Measurements from ENCODE around the gene DPRX. TPM values are rescaled to one million over a fixed set of nuclear protein-coding genes. Genes with fewer than 3 reads are reported as not detected.

The DPRX gene
- total RNA-seq, 1 experiment from 2014 or later = not detected

DNA sequence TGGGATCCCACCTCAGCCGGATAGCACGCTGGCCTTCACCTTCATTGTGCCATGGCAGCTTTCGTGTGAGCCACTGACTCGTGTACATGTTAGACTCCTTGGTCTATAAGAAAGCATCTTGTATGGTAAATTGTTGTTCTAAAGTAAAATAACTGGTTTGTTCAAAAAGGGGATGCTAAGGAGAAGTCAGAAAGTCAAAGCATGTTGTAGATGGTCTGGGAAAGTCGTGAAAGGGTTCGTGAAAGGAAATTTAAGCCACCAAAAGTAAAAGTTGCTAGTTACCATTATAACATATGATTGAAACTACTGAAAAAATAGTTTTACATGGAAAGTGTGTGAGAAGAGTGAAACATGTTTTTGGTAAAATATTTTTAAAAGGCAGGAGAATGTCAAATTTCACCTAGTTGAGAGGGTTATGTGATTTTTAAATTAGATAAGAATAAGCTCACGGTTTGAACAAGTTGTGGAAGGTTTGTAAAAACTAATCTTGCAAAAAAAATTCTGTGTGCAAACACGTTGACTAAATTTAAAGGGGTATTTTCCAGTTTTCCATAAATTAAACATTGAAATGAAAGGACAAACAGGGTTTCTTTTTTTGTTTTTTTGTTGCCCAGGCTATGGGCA lies 23.4 kb downstream of the DPRX start:
- peaks cover 16% of the 10 kb centered on the region for H3K9me3 ChIP-seq (ENCODE audit: control insufficient read depth, insufficient read depth, low read depth, low read length)
- CTCF ChIA-PET = no interaction called here

DNA sequence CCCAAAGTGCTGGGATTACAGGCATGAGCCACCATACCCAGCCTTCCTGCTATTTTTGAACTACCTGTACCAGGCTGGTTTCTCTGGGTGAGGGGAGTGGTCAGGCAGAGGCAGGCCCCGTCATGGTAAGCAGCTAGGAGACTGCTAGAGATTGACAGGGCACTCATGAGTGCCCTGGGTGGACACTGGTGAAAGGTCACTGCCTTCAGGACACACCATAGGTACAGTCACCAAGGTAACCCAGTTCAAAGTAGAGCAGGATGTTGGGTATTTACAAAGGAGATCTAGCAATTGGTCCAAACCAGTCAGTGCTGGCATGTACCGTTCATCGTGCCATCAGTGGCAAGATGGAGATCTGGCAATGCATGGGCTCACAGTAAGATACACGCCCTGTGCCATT lies 25.5 kb downstream of the DPRX start:
- no peak for ATAC-seq
- no TSS peak for BruUV-seq (replicated peaks)
- H3K36me3 ChIP-seq (ENCODE audit: control insufficient read depth, insufficient read depth, low read length) = no peaks in the 10 kb centered on the region

More for the DNA sequence above, 23.4 kb downstream of the DPRX start:
- Histone ChIP-seq H3K4me1 (ENCODE audit: control insufficient read depth, insufficient read depth, low read length) (peaks cover 4% of the 10 kb centered on the region; the same call in 1 of the 2 replicates), H3K27me3 (ENCODE audit: control insufficient read depth, insufficient read depth, low read length) (no peaks in the 10 kb centered on the region), H3K27ac (ENCODE audit: low read length) (no peak overlapping the region), H3K36me3 (ENCODE audit: control insufficient read depth, insufficient read depth, low read length) (no peaks in the 10 kb centered on the region), H3K4me3 (ENCODE audit: low read depth in 2 of 2, low read length in 2 of 2) (no peak overlapping the region)
- POLR2A ChIA-PET = no interaction called here
- intact Hi-C loops (cut with micrococcal nuclease; ENCODE audit: unreplicated experiment) = no loop called here
- TF ChIP-seq SIN3A (IDR thresholded peaks at IDR 0.05; ENCODE audit: borderline replicate concordance, insufficient read depth, low read depth, low read length) (no peak), POLR2AphosphoS5 (IDR thresholded peaks at IDR 0.05; ENCODE audit: low read depth, low read length) (no peak)
- in situ Hi-C loops (cut with HindIII; ENCODE audit: low pct_unique_long_range_greater_than_20kb, low sequenced_read_pairs) = no loop called here
- no peak for DNase-seq (ENCODE audit: low read depth, low spot score)
- no peak for ATAC-seq
- no TSS peak for BruUV-seq (replicated peaks)

More for the DNA sequence above, 25.5 kb downstream of the DPRX start:
- POLR2A ChIA-PET = no interaction called here
- TF ChIP-seq TCF7L2 (IDR thresholded peaks at IDR 0.05; ENCODE audit: low read depth, low read length) = no peak
- TF ChIP-seq, protein P1, sequence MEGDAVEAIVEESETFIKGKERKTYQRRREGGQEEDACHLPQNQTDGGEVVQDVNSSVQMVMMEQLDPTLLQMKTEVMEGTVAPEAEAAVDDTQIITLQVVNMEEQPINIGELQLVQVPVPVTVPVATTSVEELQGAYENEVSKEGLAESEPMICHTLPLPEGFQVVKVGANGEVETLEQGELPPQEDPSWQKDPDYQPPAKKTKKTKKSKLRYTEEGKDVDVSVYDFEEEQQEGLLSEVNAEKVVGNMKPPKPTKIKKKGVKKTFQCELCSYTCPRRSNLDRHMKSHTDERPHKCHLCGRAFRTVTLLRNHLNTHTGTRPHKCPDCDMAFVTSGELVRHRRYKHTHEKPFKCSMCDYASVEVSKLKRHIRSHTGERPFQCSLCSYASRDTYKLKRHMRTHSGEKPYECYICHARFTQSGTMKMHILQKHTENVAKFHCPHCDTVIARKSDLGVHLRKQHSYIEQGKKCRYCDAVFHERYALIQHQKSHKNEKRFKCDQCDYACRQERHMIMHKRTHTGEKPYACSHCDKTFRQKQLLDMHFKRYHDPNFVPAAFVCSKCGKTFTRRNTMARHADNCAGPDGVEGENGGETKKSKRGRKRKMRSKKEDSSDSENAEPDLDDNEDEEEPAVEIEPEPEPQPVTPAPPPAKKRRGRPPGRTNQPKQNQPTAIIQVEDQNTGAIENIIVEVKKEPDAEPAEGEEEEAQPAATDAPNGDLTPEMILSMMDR (IDR thresholded peaks at IDR 0.05) = no peak
- TF ChIP-seq, protein P2, sequence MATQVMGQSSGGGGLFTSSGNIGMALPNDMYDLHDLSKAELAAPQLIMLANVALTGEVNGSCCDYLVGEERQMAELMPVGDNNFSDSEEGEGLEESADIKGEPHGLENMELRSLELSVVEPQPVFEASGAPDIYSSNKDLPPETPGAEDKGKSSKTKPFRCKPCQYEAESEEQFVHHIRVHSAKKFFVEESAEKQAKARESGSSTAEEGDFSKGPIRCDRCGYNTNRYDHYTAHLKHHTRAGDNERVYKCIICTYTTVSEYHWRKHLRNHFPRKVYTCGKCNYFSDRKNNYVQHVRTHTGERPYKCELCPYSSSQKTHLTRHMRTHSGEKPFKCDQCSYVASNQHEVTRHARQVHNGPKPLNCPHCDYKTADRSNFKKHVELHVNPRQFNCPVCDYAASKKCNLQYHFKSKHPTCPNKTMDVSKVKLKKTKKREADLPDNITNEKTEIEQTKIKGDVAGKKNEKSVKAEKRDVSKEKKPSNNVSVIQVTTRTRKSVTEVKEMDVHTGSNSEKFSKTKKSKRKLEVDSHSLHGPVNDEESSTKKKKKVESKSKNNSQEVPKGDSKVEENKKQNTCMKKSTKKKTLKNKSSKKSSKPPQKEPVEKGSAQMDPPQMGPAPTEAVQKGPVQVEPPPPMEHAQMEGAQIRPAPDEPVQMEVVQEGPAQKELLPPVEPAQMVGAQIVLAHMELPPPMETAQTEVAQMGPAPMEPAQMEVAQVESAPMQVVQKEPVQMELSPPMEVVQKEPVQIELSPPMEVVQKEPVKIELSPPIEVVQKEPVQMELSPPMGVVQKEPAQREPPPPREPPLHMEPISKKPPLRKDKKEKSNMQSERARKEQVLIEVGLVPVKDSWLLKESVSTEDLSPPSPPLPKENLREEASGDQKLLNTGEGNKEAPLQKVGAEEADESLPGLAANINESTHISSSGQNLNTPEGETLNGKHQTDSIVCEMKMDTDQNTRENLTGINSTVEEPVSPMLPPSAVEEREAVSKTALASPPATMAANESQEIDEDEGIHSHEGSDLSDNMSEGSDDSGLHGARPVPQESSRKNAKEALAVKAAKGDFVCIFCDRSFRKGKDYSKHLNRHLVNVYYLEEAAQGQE (IDR thresholded peaks at IDR 0.05; ENCODE audit: insufficient read depth in 1 of 2, low read depth in 2 of 2, low read length in 1 of 2) = no peak
- Histone ChIP-seq H3K4me1 (ENCODE audit: control insufficient read depth, insufficient read depth, low read length) (peaks cover 4% of the 10 kb centered on the region; the same call in 1 of the 2 replicates), H3K4me3 (ENCODE audit: low read depth in 2 of 2, low read length in 2 of 2) (no peak overlapping the region), H3K27me3 (ENCODE audit: control insufficient read depth, insufficient read depth, low read length) (no peaks in the 10 kb centered on the region), H3K9me3 (ENCODE audit: control insufficient read depth, insufficient read depth, low read depth, low read length) (peaks cover 16% of the 10 kb centered on the region), H3K27ac (ENCODE audit: low read length) (no peak overlapping the region)
- DNase-seq (ENCODE audit: low read depth, low spot score) = no peak
- in situ Hi-C loops (cut with HindIII; ENCODE audit: low pct_unique_long_range_greater_than_20kb, low sequenced_read_pairs) (no loop called here), intact Hi-C loops (cut with micrococcal nuclease; ENCODE audit: unreplicated experiment) (no loop called here)
- CTCF ChIA-PET = no interaction called here

Measured in Panc1 (cell line).